K562 (cell line): ENCODE results near the gene MARCHF3. TPM values are rescaled to one million over a fixed set of nuclear protein-coding genes. Genes with fewer than 3 reads are reported as not detected.

Experiments used
- ARNT ChIP-seq, 2 experiments: fragments of 450-650 bp; IDR thresholded peaks; 2 replicates each; pipeline ENCODE4 v1.6.1; 2016; ENCODE audit warnings: mild to moderate bottlenecking in 1 of 2
- BRCA1 ChIP-seq, 2 experiments: fragments of 450-650 bp in 1 of 2; sonication (generic) in 1 of 2; formaldehyde crosslinking in 1 of 2; IDR thresholded peaks; 2 replicates each; pipeline versions ENCODE4 v1.5.0 to v1.6.1; 2017 to 2020; ENCODE audit warnings: mild to moderate bottlenecking in 1 of 2, missing genetic modification reagents in 1 of 2
- DLX4 ChIP-seq: fragments of 250-450 bp; sonication (Bioruptor Pico); IDR thresholded peaks from 2 replicates; pipeline ENCODE4 v1.6.1; 2021; ENCODE audit warnings: mild to moderate bottlenecking
- EGR1 ChIP-seq: fragments of 450-650 bp; conservative IDR thresholded peaks from 2 replicates; pipeline ENCODE4 v1.6.1; 2017; ENCODE audit warnings: mild to moderate bottlenecking
- ELF1 ChIP-seq: fragments of 200-800 bp; sonication (Bioruptor generic); IDR thresholded peaks from 2 replicates; pipeline ENCODE4 v1.6.1; 2016; ENCODE audit warnings: missing genetic modification characterization, missing compliant biosample characterization
- EP300 ChIP-seq: IDR thresholded peaks from 2 replicates; pipeline ENCODE4 v1.6.1; 2012; ENCODE audit warnings: low read length, improper control_type of control experiment
- ESRRA ChIP-seq: fragments of 450-650 bp; IDR thresholded peaks from 2 replicates; pipeline ENCODE4 v1.6.1; 2014; ENCODE audit warnings: low read depth, mild to moderate bottlenecking, moderate library complexity, borderline replicate concordance
- ETS2 ChIP-seq: IDR thresholded peaks from 2 replicates; pipeline ENCODE4 v1.6.1; 2016; ENCODE audit warnings: borderline replicate concordance, missing genetic modification characterization, mild to moderate bottlenecking, moderate library complexity, missing compliant biosample characterization; ENCODE audit not compliant: poor library complexity, severe bottlenecking
- L3MBTL2 ChIP-seq: fragments of 450-650 bp; IDR thresholded peaks from 2 replicates; pipeline ENCODE4 v1.6.1; 2016; ENCODE audit warnings: mild to moderate bottlenecking, moderate library complexity
- NELFE ChIP-seq: IDR thresholded peaks from 2 replicates; pipeline ENCODE4 v1.6.1; 2011; ENCODE audit warnings: mild to moderate bottlenecking; ENCODE audit not compliant: insufficient read depth, insufficient read length
- RAD51 ChIP-seq: fragments of 450-650 bp; IDR thresholded peaks from 2 replicates; pipeline ENCODE4 v1.7.1; 2016; ENCODE audit warnings: low read depth, mild to moderate bottlenecking, borderline replicate concordance
- RBM14 ChIP-seq: fragments of 200-400 bp; formaldehyde crosslinking; IDR thresholded peaks from 2 replicates; pipeline ENCODE4 v1.6.1; 2018; ENCODE audit warnings: low read depth, mild to moderate bottlenecking, low read length, moderate library complexity, borderline replicate concordance; ENCODE audit not compliant: insufficient read depth
- SAFB ChIP-seq: fragments of 200-400 bp; formaldehyde crosslinking; IDR thresholded peaks from 2 replicates; pipeline ENCODE4 v1.6.1; 2017; ENCODE audit warnings: low read depth, low read length, borderline replicate concordance
- SOX6 ChIP-seq: fragments of 450-650 bp; IDR thresholded peaks from 2 replicates; pipeline ENCODE4 v1.6.1; 2014; ENCODE audit warnings: mild to moderate bottlenecking
- TBL1XR1 ChIP-seq, 2 experiments: IDR thresholded peaks; 2 replicates each; pipeline ENCODE4 v1.6.1; 2012; ENCODE audit warnings: improper control_type of control experiment in 2 of 2, low read length in 2 of 2, mild to moderate bottlenecking in 1 of 2
- TCF7 ChIP-seq: sonication (generic); IDR thresholded peaks from 2 replicates; pipeline ENCODE4 v1.6.1; 2016; ENCODE audit warnings: antibody characterized with exemption, borderline replicate concordance
- TRIM24 ChIP-seq, 2 experiments: fragments of 450-650 bp; IDR thresholded peaks; 2 replicates each; pipeline ENCODE4 v1.6.1; 2016
- UBTF ChIP-seq, 2 experiments: IDR thresholded peaks; 2 replicates each; pipeline ENCODE4 v1.6.1; 2012; ENCODE audit warnings: improper control_type of control experiment in 2 of 2, low read depth in 2 of 2, low read length in 2 of 2, borderline replicate concordance in 1 of 2
- ZBTB11 ChIP-seq, 3 experiments: fragments of 200-800 bp in 1 of 3; fragments of 250-450 bp in 1 of 3; fragments of 450-650 bp in 1 of 3; sonication (Bioruptor Pico) in 1 of 3; sonication (Bioruptor generic) in 1 of 3; formaldehyde crosslinking in 1 of 3; IDR thresholded peaks; 2 replicates each; pipeline versions ENCODE4 v1.6.1 to v1.8.0; 2016 to 2022; ENCODE audit warnings: mild to moderate bottlenecking in 2 of 3, missing genetic modification characterization in 2 of 3, missing compliant biosample characterization in 1 of 3, moderate library complexity in 1 of 3
- ZNF212 ChIP-seq: fragments of 450-650 bp; formaldehyde crosslinking; IDR thresholded peaks from 2 replicates; pipeline ENCODE4 v1.4.0; 2020; ENCODE audit warnings: mild to moderate bottlenecking
- ZNF3 ChIP-seq: fragments of 250-450 bp; sonication (Bioruptor Pico); IDR thresholded peaks from 2 replicates; pipeline ENCODE4 v1.5.0; 2021; ENCODE audit warnings: mild to moderate bottlenecking, moderate library complexity
- ZNF586 ChIP-seq: fragments of 450-650 bp; formaldehyde crosslinking; conservative IDR thresholded peaks from 2 replicates; pipeline ENCODE4 v1.4.0; 2020; ENCODE audit warnings: mild to moderate bottlenecking, moderate library complexity
- ZNF75A ChIP-seq: fragments of 450-650 bp; formaldehyde crosslinking; IDR thresholded peaks from 2 replicates; pipeline ENCODE4 v1.4.0; 2020; ENCODE audit warnings: mild to moderate bottlenecking
- polyA plus RNA-seq, 8 experiments: library from polyadenylated mRNA; depleted of rRNA in 4 of 8; stranded (reverse) in 5 of 8; unstranded in 3 of 8; fragments of >200 nt; fragmentation: Nextera tagmentation in 2 of 8; fragmentation: Illumina TruSeq in 1 of 8; extraction: Ambion mirVana in 2 of 8; extraction: Trizol in 1 of 8; gene quantifications; 2 replicates each; pipeline versions ENCODE4 v1.2.1 to v1.2.3, GENCODE V29; 2011 to 2014; ENCODE audit warnings: inconsistent platforms in 1 of 8, missing spikeins in 1 of 8
- total RNA-seq, 7 experiments: library from RNA; depleted of rRNA in 6 of 7; stranded (reverse); fragments of >200 nt in 6 of 7; fragmentation: Illumina TruSeq in 2 of 7; extraction: Trizol in 2 of 7; gene quantifications; 2 replicates each; pipeline versions ENCODE4 v1.2.1 to v1.2.3, GENCODE V29; 2011 to 2021; ENCODE audit warnings: low replicate concordance in 1 of 7

MARCHF3 gene
- total and polyA plus RNA-seq, 9 of the 15 experiments (the other 6 are each of a cell fraction or from before 2014, with no cell fraction given): 5.6 to 37.4 (median 16.5) TPM

GRCh38 chr5:126971455-126972031 is 58.8 kb downstream of the MARCHF3 start (continued):
- TF ChIP-seq DLX4 (CRISPR knock-in tag) (no peak), ZNF3 (CRISPR knock-in tag) (no peak), ESRRA (no peak), ETS2 (tag) (no peak), ZNF586 (no peak), ZNF75A (CRISPR knock-in tag) (no peak), BRCA1 (IDR thresholded peaks at IDR 0.05) (no peak), BRCA1 (CRISPR knock-in tag; IDR thresholded peaks at IDR 0.05) (no peak), SOX6 (peak; percentile 79), EGR1 (peak; percentile 93), RAD51 (peak; percentile 32; the same call in 1 of the 2 replicates), ZNF212 (CRISPR knock-in tag) (no peak), L3MBTL2 (peak; percentile 24), ELF1 (tag) (no peak), TRIM24 (IDR thresholded peaks at IDR 0.05) (peak; percentile 51 to 59; a peak in 2 of 4 replicates), TCF7 (no peak), ZBTB11 (CRISPR knock-in tag; IDR thresholded peaks at IDR 0.05) (0 out of 6 replicates have a peak, but pooled peaks of 1 of the 3 experiments have one; percentile 17), TBL1XR1 (IDR thresholded peaks at IDR 0.05; ENCODE audit: low read length in 2 of 2) (peak in 1 of 2 experiments; percentile 92; a peak in 1 of 4 replicates), RBM14 (no peak), UBTF (IDR thresholded peaks at IDR 0.05; ENCODE audit: borderline replicate concordance in 1 of 2, low read depth in 2 of 2, low read length in 2 of 2) (0 out of 4 replicates have a peak, but pooled peaks of 1 of the 2 experiments have one; percentile 70), NELFE (no peak), ARNT (IDR thresholded peaks at IDR 0.05) (peak in 1 of 2 experiments; percentile 69; a peak in 2 of 4 replicates), SAFB (no peak), EP300 (peak; percentile 94)
